ENCODE results near the gene UVSSA.
"Not testable (repeated sequence)": the region's sequence is repeated elsewhere in the genome, so short reads cannot be mapped to it uniquely, and the experiment has no call there.

The UVSSA gene

DNA sequence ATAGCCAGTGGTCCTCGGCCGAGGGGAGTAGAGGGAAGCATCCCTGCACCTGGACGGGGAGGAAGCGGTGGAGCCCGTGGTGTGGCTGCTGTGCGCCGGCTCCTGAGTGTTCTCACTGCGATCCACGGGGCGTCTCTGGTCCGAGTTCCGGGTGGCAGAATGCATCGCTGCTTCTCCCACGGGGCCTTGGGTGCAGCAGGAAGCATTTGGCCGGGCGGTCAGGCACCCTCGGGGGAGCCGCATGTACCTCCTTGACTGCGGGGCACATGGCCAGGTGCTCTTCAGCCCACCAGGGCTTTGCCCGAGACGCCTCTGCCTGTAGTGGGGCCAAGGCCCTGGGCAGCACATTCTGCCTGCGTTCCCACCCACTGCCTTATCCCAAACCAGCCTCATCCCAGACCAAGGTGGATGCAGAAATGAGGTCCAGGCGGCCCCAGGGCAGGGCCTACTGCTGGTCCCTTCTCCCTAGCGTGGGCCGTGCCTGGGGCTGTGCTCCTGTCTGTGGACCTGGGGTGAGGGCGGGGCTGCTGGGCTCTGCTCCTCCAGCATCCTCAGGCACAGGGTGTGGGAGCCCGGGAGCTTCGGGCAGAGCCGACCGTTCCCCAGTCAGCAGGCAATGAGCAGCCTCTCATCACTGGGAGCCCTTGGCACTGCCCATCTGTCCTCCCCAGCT is 31.7 kb downstream of the UVSSA start:
- DNase-seq = no peak

DNA sequence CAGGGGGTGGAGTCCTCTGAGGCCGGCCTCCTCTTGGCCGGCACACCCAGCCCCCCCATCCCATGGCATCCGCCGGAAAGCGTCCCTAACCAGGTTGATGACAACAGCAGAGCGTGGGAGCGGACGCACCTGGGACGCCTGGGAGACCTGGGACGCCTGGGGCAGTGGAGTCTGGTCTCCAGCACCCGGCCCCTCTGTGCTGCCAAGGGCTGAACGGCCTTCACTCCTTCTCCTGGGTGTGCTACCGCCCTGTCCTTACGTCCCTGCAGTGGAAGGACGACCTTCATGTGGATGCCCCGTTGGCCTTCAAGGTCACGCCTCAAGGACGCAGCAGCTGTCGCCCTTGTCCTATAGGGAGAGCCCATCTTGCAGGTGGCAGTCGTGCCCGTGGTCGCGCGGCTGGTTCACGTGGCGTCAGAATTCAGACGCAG is 32.4 kb downstream of the UVSSA start:
- no peak for DNase-seq

DNA sequence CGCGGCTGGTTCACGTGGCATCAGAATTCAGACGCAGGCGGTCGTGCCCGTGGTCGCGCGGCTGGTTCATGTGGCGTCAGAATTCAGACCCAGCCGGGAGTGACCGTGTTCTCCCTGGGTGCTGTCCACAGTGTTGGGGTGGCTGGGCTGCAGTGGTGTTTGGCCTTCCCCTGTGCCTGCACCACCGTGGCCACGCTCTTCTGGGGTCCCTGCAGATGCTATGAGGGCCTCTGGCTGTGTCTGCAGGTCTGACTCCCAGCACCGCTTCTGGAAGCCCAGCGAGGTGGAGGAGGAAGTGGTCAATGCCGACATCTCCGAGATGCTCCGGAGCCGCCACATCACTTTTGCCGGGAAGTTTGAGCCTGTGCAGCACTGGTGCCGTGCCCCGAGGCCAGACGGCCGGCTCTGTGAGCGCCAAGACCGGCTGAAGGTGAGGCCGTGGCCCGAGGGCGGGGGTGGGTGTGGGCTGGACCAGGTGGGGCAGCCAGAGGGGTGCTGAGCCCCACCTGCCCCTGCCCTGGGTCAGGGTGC is 32.9 kb downstream of the UVSSA start:
- no peak for DNase-seq

DNA sequence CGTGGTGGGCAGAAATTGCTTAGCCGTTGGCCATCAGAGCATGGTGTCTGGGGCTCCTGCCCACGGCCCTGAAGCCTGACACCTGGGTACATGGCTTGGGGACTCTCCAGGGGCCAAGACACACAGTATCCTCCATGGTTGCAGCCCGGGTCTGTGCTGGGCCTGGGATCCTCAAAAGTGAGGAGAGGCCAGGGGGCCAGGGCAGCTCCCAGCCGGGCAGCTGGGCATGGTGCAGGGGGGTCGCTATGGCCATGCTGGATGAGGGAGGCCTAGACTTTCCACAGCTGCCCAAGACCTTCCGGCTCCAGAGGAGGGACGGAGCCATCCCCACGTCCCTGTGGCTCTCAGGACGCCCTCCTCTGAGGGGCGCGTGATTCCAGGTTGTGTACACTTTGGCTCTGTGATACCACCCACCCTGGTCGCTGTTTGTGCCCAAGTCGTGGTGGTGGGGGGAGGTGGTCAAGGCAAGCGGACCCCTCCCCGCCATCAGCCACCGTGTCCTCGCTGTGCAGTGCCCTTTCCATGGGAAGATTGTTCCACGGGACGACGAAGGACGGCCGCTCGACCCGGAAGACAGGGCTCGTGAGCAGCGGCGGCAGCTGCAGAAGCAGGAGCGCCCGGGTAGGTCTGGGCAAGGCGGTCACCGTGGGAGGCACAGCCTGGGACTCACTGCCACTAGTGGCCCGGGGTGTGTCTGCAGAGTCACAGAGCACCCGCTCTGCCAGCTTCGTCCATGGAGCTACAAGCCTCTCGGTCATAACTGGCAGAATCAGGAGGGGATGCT is 33.6 kb downstream of the UVSSA start:
- no peak for DNase-seq

DNA sequence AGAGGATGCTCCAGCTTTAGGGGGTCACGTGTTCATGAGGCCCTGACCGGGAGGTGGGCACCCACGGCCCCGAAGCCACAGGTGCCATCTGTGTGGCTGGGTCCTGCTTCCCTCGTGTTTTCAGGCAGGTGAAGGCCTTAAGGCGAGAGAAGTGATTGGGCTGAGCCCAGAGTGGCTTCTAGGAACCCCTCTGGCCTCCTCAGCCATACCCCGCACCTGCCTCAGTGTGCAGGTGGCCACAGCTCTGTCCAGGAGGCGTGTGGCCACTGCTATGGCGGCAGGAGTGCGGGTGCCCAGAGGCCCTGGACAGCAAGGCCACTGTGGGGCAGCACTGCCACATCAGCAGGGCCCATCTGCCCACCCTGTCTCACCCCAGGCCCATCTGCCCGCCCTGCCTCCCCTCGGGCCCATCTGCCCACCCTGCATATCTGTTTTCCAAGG is 34.2 kb downstream of the UVSSA start:
- DNase-seq = no peak

DNA sequence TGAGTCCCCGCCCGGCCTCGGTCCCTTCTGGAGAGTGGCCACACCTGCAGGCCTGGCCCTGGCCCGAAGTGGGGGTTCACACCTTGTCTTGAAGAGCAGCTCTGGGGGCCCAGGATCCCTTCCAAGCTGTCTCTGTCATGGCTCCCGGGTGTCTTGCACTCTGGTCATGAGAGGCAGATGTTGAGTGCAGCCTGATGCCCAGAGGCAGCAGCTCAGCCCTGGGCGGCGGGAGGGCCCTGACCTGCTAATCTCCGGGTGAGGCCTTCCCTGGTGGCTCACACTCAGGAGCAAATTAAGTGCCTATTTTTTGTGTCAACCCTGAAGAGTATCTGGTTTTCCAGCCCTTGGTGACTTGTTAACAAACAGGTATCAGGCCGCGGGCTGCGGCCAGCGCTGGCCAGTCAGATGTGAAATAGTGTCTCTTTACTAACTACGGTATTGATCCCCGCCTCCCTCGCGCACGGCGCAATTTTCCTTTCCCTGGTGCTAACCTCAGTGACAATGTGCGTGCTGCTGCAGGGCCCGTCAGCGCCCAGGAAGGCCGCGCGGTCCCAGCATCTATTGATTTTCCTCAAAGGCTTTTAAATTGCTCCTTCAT is 35.0 kb downstream of the UVSSA start:
- no peak for DNase-seq

DNA sequence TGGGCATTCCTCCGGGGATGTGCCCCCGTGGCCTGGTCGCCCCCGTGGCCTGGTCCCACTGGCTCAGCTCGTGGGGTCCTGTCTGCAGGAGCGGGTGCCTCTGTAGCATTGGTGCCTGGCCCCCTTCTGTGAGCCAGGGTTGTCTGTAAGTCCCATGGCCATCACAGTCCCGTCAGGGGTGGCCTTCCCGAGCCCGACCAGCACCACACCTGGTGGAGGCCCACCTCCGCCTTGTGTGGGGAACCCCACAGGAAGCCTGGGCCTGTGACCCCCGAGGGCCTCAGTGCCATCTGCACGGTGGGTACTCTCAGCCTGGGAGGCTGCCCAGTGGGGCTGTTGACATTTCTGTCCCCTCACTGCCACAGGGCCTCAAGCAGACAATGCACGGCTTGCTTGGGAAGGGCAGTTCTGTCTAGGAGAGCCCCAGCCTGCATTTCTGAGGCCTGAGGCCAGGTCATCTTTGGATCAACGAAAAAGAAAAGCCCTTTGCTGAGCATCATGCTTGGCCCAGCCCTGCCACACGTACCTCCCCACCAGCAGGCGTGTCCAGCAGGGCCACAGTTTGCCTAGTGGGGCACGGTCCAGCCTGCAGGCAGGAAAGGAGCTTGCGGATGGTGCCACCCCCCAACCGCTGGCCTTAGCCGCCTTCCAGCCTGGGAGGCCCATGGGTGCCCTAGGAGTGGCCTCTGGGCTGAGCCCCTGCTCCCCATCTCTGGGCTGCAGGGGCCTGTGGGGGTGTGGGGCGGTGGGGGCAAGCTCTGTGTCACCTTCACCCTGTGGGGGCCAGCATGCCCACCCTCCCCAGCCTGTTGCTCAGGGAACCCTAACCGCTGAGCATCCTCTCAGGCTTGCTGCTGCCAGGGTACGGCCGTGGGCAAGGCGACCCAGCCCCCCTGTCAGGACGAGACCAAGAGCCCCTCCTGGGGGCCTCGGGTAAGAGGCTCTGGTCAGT is 36.0 kb downstream of the UVSSA start:
- DNase-seq = no peak

DNA sequence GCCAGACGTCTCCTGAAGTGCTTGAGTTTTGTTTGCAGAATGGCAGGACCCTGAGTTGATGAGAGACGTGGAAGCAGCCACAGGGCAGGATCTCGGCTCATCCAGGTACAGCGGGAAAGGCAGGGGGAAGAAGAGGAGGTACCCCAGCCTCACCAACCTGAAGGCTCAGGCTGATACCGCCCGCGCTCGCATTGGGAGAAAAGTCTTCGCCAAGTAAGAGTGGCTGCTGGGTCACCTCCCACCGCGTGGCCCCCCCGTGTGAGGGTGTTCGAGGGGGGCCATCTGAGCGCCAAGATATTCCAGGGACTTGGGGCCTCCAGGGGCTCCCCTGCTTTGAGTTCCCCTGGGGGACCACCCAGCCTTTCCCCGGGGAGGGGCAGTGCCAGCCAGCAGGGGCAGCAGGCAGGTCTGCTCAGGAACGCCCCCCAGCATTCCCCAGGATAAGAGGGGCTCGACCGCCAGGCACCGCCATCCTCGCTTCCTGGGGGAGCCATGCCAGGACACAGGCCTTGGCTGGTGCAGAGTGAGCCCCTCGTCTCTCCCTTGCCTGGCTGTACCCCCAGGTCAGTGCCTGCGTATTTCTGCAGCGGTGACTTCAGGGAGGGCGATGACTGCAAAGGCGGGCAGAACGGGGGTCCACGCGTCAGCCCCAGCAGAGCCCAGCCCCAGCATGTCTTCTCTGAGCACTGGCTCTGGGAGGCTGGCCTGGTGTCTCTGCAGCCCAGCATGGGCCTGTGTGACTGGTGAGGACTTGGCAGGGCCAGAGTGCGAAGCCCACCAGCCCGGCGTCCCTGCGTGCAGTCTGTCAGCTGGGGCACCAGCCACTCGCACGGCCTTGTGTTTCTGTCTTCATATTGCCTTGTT is 37.0 kb downstream of the UVSSA start:
- no peak for DNase-seq

DNA sequence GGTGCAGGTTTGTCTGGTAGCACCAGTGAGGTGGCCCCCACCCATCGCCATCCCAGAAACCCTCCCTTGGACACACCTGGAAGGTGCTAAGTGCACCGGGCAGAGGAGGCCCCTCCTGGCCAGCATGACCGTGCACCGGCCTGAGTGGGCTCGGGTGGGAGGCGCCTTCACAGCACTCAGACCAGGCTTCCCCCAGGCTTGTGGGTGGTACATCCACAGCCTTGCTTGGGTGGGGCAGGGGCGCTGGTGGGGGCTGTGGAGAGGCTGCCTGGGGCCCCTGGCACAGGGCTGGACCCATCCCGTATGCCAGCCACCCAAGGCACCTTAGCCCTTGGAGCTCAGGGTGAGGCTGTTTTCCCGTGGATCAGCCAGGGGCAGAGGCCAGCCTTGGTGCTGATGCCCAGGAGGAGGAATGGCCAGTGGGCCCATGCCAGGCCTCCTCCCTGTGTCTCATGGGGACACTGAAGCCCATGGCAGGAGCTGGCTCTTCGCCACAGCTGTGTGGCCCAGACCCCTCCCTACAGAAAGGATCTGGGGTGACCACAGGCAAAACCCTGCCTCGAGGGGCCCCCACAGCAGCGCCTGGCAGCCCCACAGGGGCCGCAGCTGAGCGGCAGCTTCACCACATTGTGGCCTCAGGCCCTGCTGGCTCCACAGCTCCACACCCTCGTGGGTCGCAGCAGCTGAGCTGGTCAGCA is 37.8 kb downstream of the UVSSA start:
- DNase-seq = no peak

DNA sequence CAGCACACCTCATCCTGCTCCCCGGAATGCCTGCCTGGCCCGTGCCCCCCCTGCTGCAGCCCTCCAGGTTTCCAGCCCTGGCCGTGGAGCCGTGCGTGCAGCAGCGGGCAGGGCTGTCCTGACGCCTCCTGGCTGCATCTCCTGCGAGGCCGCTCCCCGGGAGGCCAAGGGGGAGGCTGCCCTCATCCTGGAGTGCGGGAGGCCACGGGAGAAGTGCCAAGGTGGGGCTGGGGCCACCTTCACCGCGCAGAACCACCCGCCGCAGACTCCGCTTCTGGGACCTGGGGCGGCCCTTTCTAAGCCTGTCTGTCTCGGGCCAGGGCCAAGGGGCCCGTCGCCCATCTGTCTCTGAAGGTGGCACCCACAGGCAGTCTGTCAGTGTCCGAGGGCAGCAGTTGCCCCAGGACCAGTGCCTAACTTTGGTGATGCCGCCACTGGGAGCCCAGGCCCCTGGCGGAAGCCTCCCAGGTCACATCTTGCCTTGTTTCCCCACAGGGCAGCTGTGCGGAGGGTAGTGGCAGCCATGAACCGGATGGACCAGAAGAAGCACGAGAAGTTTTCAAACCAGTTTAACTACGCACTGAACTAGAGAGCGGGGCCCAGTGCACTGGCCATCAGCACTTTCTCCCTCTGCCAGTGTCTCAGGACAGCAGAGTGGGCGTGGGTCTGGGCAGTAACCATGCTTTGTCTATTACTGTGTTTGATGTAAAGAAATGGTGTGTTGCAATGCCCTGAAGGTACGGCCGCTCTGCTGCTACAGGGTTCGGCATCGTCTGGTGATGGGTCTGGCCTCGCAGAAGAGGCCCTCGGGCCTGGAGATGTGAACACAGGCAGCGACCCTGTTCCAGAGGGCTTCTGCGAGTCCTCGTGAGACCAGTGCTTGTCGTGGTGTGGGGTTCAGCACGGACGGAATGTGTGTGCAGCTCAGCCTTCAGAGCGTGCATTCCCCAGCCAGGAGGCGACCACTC is 38.6 kb downstream of the UVSSA start:
- no peak for DNase-seq

DNA sequence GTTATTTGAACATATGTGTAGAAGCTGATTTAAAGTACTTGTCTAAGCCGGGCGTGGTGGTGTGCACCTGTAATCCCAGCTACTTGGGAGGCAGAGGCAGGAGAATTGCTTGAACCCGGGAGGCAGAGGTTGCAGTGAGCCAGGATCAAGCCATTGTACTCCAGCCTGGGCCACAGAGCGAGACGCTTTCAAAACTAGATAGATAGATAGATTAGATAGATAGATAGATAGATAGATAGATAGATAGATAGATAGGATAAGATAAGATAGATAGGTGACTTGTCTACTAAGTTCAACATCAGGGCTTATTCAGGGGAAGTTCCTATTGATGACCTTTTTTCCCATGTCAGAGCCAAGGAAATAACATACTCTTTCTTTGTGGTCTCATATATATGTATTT is 46.4 kb downstream of the UVSSA start:
- DNase-seq = not testable (repeated sequence)

DNA sequence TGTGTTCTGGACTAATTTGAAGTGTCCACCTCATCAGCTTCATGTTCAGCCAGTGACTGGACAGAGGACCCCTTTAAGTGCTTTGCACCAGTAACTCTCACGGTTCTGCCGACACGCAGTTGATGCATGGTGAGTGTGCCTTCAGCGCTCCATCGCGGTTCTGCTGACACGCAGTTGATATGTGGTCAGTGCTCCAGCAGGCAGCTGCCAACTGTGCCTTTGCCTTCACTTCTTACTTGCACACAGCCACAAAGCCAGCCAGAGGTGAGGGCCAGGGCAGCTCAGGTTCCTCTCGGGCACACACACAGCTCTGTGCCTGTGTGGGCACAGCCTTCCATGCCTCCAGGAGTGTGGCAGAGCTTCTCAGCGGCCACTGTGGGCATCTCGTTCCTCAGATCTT is 46.9 kb downstream of the UVSSA start:
- DNase-seq = no peak

DNA sequence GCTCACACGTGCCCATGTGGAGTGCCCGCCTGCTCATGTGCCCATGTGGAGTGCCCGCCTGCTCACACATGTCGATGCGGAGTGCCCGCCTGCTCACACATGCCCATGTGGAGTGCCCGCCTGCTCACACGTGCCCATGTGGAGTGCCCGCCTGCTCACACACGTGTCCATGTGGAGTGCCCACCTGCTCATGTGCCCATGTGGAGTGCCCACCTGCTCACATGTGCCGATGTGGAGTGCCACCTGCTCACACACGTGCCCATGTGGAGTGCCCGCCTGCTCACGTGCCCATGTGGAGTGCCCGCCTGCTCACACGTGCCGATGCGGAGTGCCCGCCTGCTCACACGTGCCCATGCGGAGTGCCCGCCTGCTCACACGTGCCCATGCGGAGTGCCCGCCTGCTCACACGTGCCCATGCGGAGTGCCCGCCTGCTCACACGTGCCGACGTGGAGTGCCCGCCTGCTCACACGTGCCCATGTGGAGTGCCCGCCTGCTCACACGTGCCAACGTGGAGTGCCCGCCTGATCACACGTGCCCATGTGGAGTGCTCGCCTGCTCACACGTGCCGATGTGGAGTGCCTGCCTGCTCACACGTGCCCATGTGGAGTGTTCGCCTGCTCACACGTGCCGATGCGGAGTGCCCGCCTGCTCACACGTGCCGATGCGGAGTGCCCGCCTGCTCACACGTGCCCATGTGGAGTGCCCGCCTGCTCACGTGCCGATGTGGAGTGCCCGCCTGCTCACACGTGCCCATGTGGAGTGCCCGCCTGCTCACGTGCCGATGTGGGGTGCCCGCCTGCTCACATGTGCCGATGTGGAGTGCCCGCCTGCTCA is 47.8 kb downstream of the UVSSA start:
- not testable (repeated sequence) for DNase-seq

DNA sequence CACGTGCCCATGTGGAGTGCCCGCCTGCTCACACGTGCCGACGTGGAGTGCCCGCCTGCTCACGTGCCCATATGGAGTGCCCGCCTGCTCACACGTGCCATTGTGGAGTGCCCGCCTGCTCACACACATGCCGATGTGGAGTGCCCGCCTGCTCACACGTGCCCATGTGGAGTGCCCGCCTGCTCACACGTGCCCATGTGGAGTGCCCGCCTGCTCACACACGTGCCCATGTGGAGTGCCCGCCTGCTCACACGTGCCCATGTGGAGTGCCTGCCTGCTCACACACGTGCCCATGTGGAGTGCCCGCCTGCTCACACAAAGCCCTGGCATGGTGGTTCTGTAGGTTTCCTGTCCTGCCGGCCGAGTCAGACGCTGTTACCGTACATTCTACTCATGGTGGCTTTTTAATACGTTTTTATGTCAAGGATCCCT is 48.4 kb downstream of the UVSSA start:
- not testable (repeated sequence) for DNase-seq

DNA sequence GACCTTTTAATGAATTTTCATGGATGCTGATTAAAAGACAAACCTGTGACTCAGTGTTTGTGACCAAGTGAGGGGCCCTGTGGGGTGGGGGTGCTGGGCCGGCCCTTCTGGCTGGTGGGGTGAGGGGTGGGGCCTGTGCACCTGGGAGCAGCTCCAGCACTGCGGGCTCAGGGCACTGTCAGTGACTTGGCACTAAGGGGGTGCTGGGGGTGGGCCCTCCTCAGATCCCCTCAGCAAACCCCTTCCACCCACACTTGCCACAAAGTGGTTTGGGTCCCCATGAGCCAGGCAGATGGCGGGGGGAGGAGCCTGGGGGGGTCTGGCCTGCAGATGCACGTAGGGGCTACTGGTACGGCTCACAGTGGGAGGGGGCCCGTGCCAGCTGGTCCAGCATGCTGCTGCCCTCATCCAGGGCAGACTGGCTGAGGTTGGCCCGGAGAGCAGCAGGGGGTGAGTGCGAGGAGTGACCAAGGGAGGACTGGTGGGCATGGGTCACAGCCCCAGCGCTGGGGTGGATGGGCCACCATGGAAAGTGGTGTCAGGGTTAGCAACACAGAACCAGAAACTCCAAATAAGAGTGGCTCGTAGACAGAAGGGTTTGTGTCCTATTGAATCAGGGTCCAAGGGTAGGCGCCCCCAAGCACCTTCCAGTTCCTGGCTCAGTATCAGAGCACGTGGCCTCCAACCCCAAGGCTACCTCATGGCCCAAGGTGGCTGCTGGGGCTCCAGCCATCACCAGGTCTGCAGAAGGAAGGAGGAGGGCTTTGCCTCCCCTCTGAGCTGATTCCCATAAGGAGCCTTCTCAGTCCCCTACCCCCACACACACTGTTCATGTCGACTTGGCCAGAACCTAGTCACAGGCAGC is 49.2 kb downstream of the UVSSA start:
- no peak for DNase-seq

DNA sequence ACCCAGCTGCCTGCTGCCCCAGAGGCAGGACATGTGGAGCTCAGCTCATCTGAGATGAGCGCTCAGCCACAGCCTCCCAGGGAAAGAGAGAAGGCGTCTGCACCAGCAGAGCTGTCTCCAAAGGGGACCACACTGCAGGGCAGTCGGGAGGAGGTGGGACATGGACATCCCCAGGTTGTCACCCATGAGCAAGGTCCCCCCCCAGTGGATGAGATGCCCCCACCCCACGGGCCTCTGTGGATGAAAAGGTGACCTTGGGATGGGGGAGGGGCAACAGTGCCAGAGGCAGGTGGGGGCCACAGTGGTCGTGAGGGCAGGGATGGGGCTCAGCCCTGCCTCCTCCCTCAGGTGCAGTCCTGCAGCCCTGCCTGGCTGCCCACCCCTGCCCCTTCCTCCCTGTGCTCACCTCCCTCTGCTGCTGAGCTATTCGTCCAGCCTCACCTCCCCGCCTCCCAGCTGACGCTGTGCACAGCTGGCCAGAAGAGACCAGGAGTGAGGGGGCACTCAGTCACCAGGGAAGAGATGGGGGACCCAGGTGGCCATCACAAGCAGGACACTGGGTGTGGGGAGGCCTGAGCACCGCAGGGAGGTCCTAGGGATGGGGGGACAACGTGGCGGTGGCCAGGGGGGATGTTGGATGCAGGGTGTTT is 49.9 kb downstream of the UVSSA start:
- no peak for DNase-seq

All from activated gamma-delta T cell (primary cell).